Right atrium auricular region (tissue), 2 donors: ENCODE measurements around the gene PPP1R10. TPM values are rescaled to one million over a fixed set of nuclear protein-coding genes. Genes with fewer than 3 reads are reported as not detected.

Experiments
- DNase-seq: peaks from one replicate; pipeline ENCODE4 v3.0.0-alpha.2; 2019; ENCODE audit warnings: low spot score
- H3K27ac ChIP-seq, 2 donors: fragments of 200-600 bp; sonication (generic); 1 replicate in 1 of 2; 2 replicates in 1 of 2; pipeline ENCODE4 v1.5.1; 2016 to 2019
- H3K27me3 ChIP-seq, 2 donors: fragments of 200-600 bp; sonication (generic); one replicate each; pipeline versions ENCODE4 v1.5.1 to v1.6.0; 2017 to 2019
- H3K36me3 ChIP-seq: fragments of 200-600 bp; sonication (generic); one replicate; pipeline ENCODE4 v1.5.1; 2016
- H3K4me1 ChIP-seq, 2 donors: fragments of 200-600 bp; sonication (generic); one replicate each; pipeline versions ENCODE4 v1.5.1 to v1.6.0; 2017 to 2019
- H3K4me3 ChIP-seq, 2 donors: fragments of 200-600 bp; sonication (generic); 1 replicate in 1 of 2; 2 replicates in 1 of 2; pipeline ENCODE4 v1.5.1; 2017 to 2019; ENCODE audit warnings: mild to moderate bottlenecking in 1 of 2, moderate library complexity in 1 of 2
- H3K9me3 ChIP-seq, 2 donors: fragments of 200-600 bp; sonication (generic); one replicate each; pipeline ENCODE4 v1.5.1; 2019
- CTCF ChIP-seq, 2 donors: fragments of 200-600 bp; sonication (generic); IDR thresholded peaks; one replicate each; pipeline ENCODE4 v1.5.1; 2019; ENCODE audit warnings: antibody characterized with exemption in 2 of 2
- total RNA-seq, 2 donors: library from RNA; depleted of rRNA; stranded (reverse); fragments of >200 nt; gene quantifications; one replicate each; pipeline ENCODE4 v1.1.0, GENCODE V29; 2016

Gene PPP1R10
- total RNA-seq, 2 donors from 2014 or later = 18.4 to 20.6 TPM

- Histone ChIP-seq H3K9me3 (no peaks in the 10 kb centered on the region), H3K27ac (no peak overlapping the region), H3K27me3 (no peaks in the 10 kb centered on the region), H3K36me3 (peaks cover 72% of the 10 kb centered on the region), H3K4me3 (no peak overlapping the region), H3K4me1 (no peaks in the 10 kb centered on the region)
- no peak for TF ChIP-seq CTCF (IDR thresholded peaks at IDR 0.05)
- DNase-seq = no peak
Measured at GRCh38 chr6:30589754-30590358, 27.2 kb downstream of the PPP1R10 start.

- Histone ChIP-seq H3K27me3 (no peaks in the 10 kb centered on the region), H3K9me3 (no peaks in the 10 kb centered on the region), H3K27ac (no peak overlapping the region), H3K36me3 (peaks cover 98% of the 10 kb centered on the region), H3K4me1 (no peaks in the 10 kb centered on the region), H3K4me3 (no peak overlapping the region)
- DNase-seq = no peak
- TF ChIP-seq CTCF (IDR thresholded peaks at IDR 0.05) = no peak
Measured at GRCh38 chr6:30583921-30584320, 33.1 kb downstream of the PPP1R10 start.

- DNase-seq = no peak
- H3K9me3 ChIP-seq = no peaks in the 10 kb centered on the region
- TF ChIP-seq CTCF (IDR thresholded peaks at IDR 0.05) = no peak
- H3K36me3 ChIP-seq = peaks cover 61% of the 10 kb centered on the region
- H3K27me3 ChIP-seq = no peaks in the 10 kb centered on the region
- H3K4me3 ChIP-seq = no peak overlapping the region
- peaks cover 0 to 8% of the 10 kb centered on the region in 2 donors for H3K4me1 ChIP-seq
- H3K27ac ChIP-seq = no peak overlapping the region
Measured at GRCh38 chr6:30578051-30578450, 39.0 kb downstream of the PPP1R10 start.

- Histone ChIP-seq H3K27ac (no peak overlapping the region), H3K36me3 (peaks cover 12% of the 10 kb centered on the region), H3K9me3 (no peaks in the 10 kb centered on the region), H3K4me3 (no peak overlapping the region), H3K4me1 (peaks cover 0 to 30% of the 10 kb centered on the region in 2 donors), H3K27me3 (no peaks in the 10 kb centered on the region)
- TF ChIP-seq CTCF (IDR thresholded peaks at IDR 0.05) = no peak
- DNase-seq = no peak
Measured at GRCh38 chr6:30573113-30573512, 43.9 kb downstream of the PPP1R10 start.

GRCh38 chr6:30572148-30572547 is 44.9 kb downstream of the PPP1R10 start:
- DNase-seq = no peak
- Histone ChIP-seq H3K4me3 (peak overlapping the region; percentile 53 to 67), H3K27me3 (no peaks in the 10 kb centered on the region), H3K4me1 (peaks cover 0 to 30% of the 10 kb centered on the region in 2 donors), H3K36me3 (peaks cover 2% of the 10 kb centered on the region), H3K9me3 (no peaks in the 10 kb centered on the region), H3K27ac (peak overlapping the region in 1 of 2 donors; percentile 96)
- no peak for TF ChIP-seq CTCF (IDR thresholded peaks at IDR 0.05)

GRCh38 chr6:30571762-30572082 is 45.3 kb downstream of the PPP1R10 start:
- no peak for DNase-seq
- H3K4me1 ChIP-seq = peaks cover 0 to 30% of the 10 kb centered on the region in 2 donors

More at GRCh38 chr6:30571762-30572082, 45.3 kb downstream of the PPP1R10 start:
- no peaks in the 10 kb centered on the region for H3K9me3 ChIP-seq
- no peak for TF ChIP-seq CTCF (IDR thresholded peaks at IDR 0.05)
- no peaks in the 10 kb centered on the region for H3K36me3 ChIP-seq
- H3K27me3 ChIP-seq = no peaks in the 10 kb centered on the region
- peak overlapping the region; percentile 81 to 96 for H3K27ac ChIP-seq
- H3K4me3 ChIP-seq = peak overlapping the region; percentile 53 to 67
